MCF 10A (cell line): ENCODE data around the gene HS1BP3. TPM values are rescaled to one million over a fixed set of nuclear protein-coding genes. Genes with fewer than 3 reads are reported as not detected.
A peak's percentile ranks its signal among the peaks of the same experiment; 100 is the strongest.

Experiments used
- BruUV-seq: library from RNA; stranded (reverse); fragments of 400-500 nt; replicated peaks from 2 replicates; lab custom pipeline; 2021; lab: Mats Ljungman, UMichigan
- CTCF ChIA-PET: fragments of 300-600 bp; sonication (Branson Sonifier 250); formaldehyde crosslinking; extraction: SDS; loops from one replicate; lab custom pipeline; 2021; ENCODE audit warnings: antibody characterized with exemption, inconsistent platforms; lab: Yijun Ruan, JAX
- POLR2A ChIA-PET: fragments of 300-600, 350-650 bp; sonication (Branson Sonifier 250); formaldehyde crosslinking; extraction: SDS; loops from one replicate; lab custom pipeline; 2020; ENCODE audit warnings: antibody characterized with exemption, inconsistent platforms; lab: Yijun Ruan, JAX
- DNase-seq: peaks from one replicate; pipeline ENCODE4 v3.0.0-alpha.2; 2018; ENCODE audit not compliant: unreplicated experiment
- H3K27ac Mint-ChIP-seq: one replicate; pipeline ENCODE4 v1.8.0; 2022; ENCODE audit warnings: mild to moderate bottlenecking, low read depth, mixed read lengths; ENCODE audit not compliant: unreplicated experiment
- H3K27me3 Mint-ChIP-seq: one replicate; pipeline ENCODE4 v1.8.0; 2022; ENCODE audit warnings: mixed read lengths; ENCODE audit not compliant: insufficient read depth, unreplicated experiment
- H3K36me3 Mint-ChIP-seq: one replicate; pipeline ENCODE4 v1.8.0; 2022; ENCODE audit warnings: mild to moderate bottlenecking, moderate library complexity, mixed read lengths; ENCODE audit not compliant: insufficient read depth, unreplicated experiment
- H3K4me1 Mint-ChIP-seq: one replicate; pipeline ENCODE4 v1.8.0; 2022; ENCODE audit warnings: mixed read lengths; ENCODE audit not compliant: insufficient read depth, unreplicated experiment
- H3K4me3 Mint-ChIP-seq: one replicate; pipeline ENCODE4 v1.8.0; 2022; ENCODE audit warnings: mild to moderate bottlenecking, moderate library complexity, mixed read lengths; ENCODE audit not compliant: unreplicated experiment
- H3K9me3 Mint-ChIP-seq: one replicate; pipeline ENCODE4 v1.8.0; 2022; ENCODE audit warnings: mixed read lengths; ENCODE audit not compliant: unreplicated experiment
- CTCF ChIP-seq: fragments of 200-600 bp; IDR thresholded peaks from one replicate; pipeline ENCODE4 v1.8.0; 2022; ENCODE audit warnings: antibody characterized with exemption, mild to moderate bottlenecking; ENCODE audit not compliant: unreplicated experiment
- intact Hi-C: fragments of 100-400 bp; cut with micrococcal nuclease; formaldehyde crosslinking; loops from 2 replicates; pipeline ENCODE4 v1.14.1; 2022
- total RNA-seq: library from RNA; stranded (reverse); gene quantifications from 2 replicates; pipeline ENCODE4 v1.2.3, GENCODE V29; 2022

Gene HS1BP3
- total RNA-seq, 1 experiment from 2014 or later = 10.0 TPM

GRCh38 chr2:20651731-20652099 is 817 bp upstream of the HS1BP3 start:
- no peaks in the 10 kb centered on the region for H3K36me3 Mint-ChIP-seq
- H3K4me3 Mint-ChIP-seq = peak overlapping the region; percentile 82
- peak overlapping the region; percentile 62 for H3K27ac Mint-ChIP-seq

DNA sequence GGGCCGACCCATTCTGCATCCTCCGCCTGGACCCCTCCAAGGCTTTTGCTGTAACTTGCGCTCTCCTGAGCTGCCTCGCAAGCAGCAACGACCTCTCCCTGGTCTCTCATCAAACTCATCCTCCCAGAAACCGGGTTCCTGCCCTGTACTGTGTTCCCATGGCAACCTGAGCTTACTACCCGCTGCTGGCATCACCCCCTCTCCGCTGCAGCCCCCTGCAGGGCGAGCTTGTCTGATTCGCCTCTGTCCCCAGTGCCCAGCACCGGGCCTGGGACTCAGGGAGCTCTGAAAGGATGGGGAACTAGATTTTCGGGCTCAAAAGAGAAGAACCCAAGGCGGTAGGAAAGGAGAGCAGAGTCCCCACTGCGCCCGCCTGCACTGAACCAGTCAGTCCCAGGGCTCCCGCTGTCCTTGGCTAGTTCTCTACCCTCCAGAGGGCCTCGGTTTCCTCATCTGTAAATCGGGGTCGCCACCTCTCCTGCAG is 463 bp downstream of the HS1BP3 start:
- H3K27me3 Mint-ChIP-seq = peaks cover 10% of the 10 kb centered on the region
- peak overlapping the region; percentile 52 for H3K27ac Mint-ChIP-seq
- no peaks in the 10 kb centered on the region for H3K9me3 Mint-ChIP-seq
- H3K4me1 Mint-ChIP-seq = peaks cover 22% of the 10 kb centered on the region
- BruUV-seq = TSS peak; percentile 69
- CTCF ChIA-PET = interaction anchor here (0.6 to 4.2 kb wide), 38 partner anchors 9 to 744 kb away, joined by 3 to 61 read pairs (median 5); no protein-coding TSS in a partner anchor
- POLR2A ChIA-PET = interaction anchor here (0.6 to 2.3 kb wide), 14 partner anchors 8 to 269 kb away, joined by 3 to 17 read pairs (median 5); partner anchors contain the start of gene RHOB
- H3K36me3 Mint-ChIP-seq = no peaks in the 10 kb centered on the region
- peak overlapping the region; percentile 82 for H3K4me3 Mint-ChIP-seq
- no peak for TF ChIP-seq CTCF
- intact Hi-C loops = no loop called here
- DNase-seq = no peak

More at GRCh38 chr2:20651731-20652099, 817 bp upstream of the HS1BP3 start:
- no peak for TF ChIP-seq CTCF
- intact Hi-C loops = no loop called here
- Mint-ChIP-seq H3K9me3 (no peaks in the 10 kb centered on the region), H3K27me3 (peaks cover 12% of the 10 kb centered on the region), H3K4me1 (peaks cover 22% of the 10 kb centered on the region)
- no peak for DNase-seq
- POLR2A ChIA-PET = interaction anchor here (1.0 to 2.3 kb wide), 6 partner anchors 10 to 229 kb away, joined by 3 to 17 read pairs (median 7); no protein-coding TSS in a partner anchor
- CTCF ChIA-PET = interaction anchor here (0.6 to 4.2 kb wide), 52 partner anchors 9 to 1866 kb away, joined by 3 to 61 read pairs (median 5); partner anchors contain the start of gene RHOB
- no TSS peak for BruUV-seq

DNA sequence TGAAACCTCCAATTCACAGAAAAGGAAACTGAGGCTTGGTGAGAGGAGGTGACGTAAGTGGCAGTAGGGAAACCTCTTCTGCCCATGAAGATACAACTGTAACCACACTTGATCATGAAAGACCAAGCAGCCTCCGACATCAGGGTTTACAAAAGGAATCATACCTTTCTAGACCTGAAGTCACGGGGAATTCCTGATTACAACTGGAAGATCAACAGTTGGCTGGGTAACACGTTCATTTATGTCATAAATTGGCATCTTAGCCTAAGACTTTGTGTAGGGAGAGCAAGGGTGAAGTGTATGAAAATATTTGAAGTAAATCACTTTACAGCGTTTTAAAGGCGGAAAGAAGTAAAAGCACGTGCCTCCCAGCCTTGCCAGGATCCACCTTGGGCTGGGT is 922 bp downstream of the HS1BP3 start:
- Mint-ChIP-seq H3K27me3 (peaks cover 5% of the 10 kb centered on the region), H3K4me1 (peaks cover 22% of the 10 kb centered on the region), H3K36me3 (peaks cover 2% of the 10 kb centered on the region), H3K4me3 (peak overlapping the region; percentile 82), H3K27ac (peak overlapping the region; percentile 52), H3K9me3 (no peaks in the 10 kb centered on the region)
- no peak for DNase-seq
- ChIA-PET POLR2A (interaction anchor here (0.6 to 2.3 kb wide), 7 partner anchors 12 to 211 kb away, joined by 3 to 17 read pairs (median 5); partner anchors contain the start of gene RHOB), CTCF (interaction anchor here (0.6 to 4.2 kb wide), 28 partner anchors 9 to 315 kb away, joined by 3 to 61 read pairs (median 8); no protein-coding TSS in a partner anchor)
- intact Hi-C loops = no loop called here
- no TSS peak for BruUV-seq
- TF ChIP-seq CTCF = no peak

GRCh38 chr2:20649576-20649975 is 1.3 kb downstream of the HS1BP3 start:
- POLR2A ChIA-PET = interaction anchor here (1.1 to 1.5 kb wide), 3 partner anchors 32 to 207 kb away, joined by 5 to 10 read pairs (median 5); no protein-coding TSS in a partner anchor
- peak overlapping the region; percentile 82 for H3K4me3 Mint-ChIP-seq
- peaks cover under 1% of the 10 kb centered on the region for H3K27me3 Mint-ChIP-seq
- H3K9me3 Mint-ChIP-seq = no peaks in the 10 kb centered on the region
- H3K4me1 Mint-ChIP-seq = peaks cover 22% of the 10 kb centered on the region
- TF ChIP-seq CTCF = no peak
- CTCF ChIA-PET = interaction anchor here (0.6 to 4.2 kb wide), 15 partner anchors 12 to 314 kb away, joined by 3 to 61 read pairs (median 6); no protein-coding TSS in a partner anchor
- no peak overlapping the region for H3K27ac Mint-ChIP-seq
- peaks cover 6% of the 10 kb centered on the region for H3K36me3 Mint-ChIP-seq
- intact Hi-C loops = no loop called here
- no peak for DNase-seq
- no TSS peak for BruUV-seq
